Fibroblast of lung (primary cell): Measurements from ENCODE around the gene CELF2.

Source experiments
- CTCF ChIP-seq, 2 donors: IDR thresholded peaks in 1 of 2; conservative IDR thresholded peaks in 1 of 2; 1 replicate in 1 of 2; 2 replicates in 1 of 2; pipeline ENCODE4 v1.5.1; 2011 to 2012; ENCODE audit warnings: low read length in 2 of 2, control low read depth in 1 of 2, inconsistent platforms in 1 of 2, low read depth in 1 of 2, mild to moderate bottlenecking in 1 of 2
- EZH2 ChIP-seq: IDR thresholded peaks from 2 replicates; pipeline ENCODE4 v1.5.1; 2012; ENCODE audit warnings: low read length, control low read depth, mild to moderate bottlenecking; ENCODE audit errors: missing control alignments

- TF ChIP-seq CTCF (conservative IDR thresholded peaks at IDR 0.05 in 1 of 2, IDR thresholded peaks at IDR 0.05 in 1 of 2; ENCODE audit: low read depth in 1 of 2, low read length in 2 of 2) (no peak), EZH2 (no peak)
Observed at GRCh38 chr10:11004144-11005077, 13.3 kb upstream of the CELF2 start.
